H1 (cell line): ENCODE measurements around the gene HES4.
"Not testable (repeated sequence)": the region's sequence is repeated elsewhere in the genome, so short reads cannot be mapped to it uniquely, and the experiment has no call there.

Experiments
- EP300 ChIP-seq, 2 experiments: IDR thresholded peaks; 1 replicate in 1 of 2; 2 replicates in 1 of 2; pipeline ENCODE4 v1.6.1; 2011 to 2012; ENCODE audit warnings: low read depth in 2 of 2, low read length in 2 of 2, mild to moderate bottlenecking in 2 of 2, borderline replicate concordance in 1 of 2, inconsistent platforms in 1 of 2, moderate library complexity in 1 of 2
- JUN ChIP-seq: IDR thresholded peaks from 2 replicates; pipeline ENCODE4 v1.6.1; 2011; ENCODE audit warnings: low read depth, mild to moderate bottlenecking, improper control_type of control experiment, low read length
- POLR2A ChIP-seq, 2 experiments: IDR thresholded peaks; 1 replicate in 1 of 2; 2 replicates in 1 of 2; pipeline ENCODE4 v1.6.1; 2011; ENCODE audit warnings: low read depth in 2 of 2, low read length in 2 of 2, mild to moderate bottlenecking in 2 of 2; ENCODE audit errors: control extremely low read depth in 1 of 2
- POLR2AphosphoS5 ChIP-seq: IDR thresholded peaks from 2 replicates; pipeline ENCODE4 v1.6.1; 2011; ENCODE audit warnings: low read depth, low read length
- TF ChIP-seq, protein P1 (sequence below), 3 experiments: IDR thresholded peaks; 1 replicate in 2 of 3; 2 replicates in 1 of 3; pipeline versions ENCODE4 v1.5.1 to v1.6.1; 2011; ENCODE audit warnings: low read length in 3 of 3, mild to moderate bottlenecking in 3 of 3, inconsistent platforms in 2 of 3, low read depth in 1 of 3, moderate library complexity in 1 of 3; ENCODE audit not compliant: insufficient read depth in 1 of 3; ENCODE audit errors: control extremely low read depth in 1 of 3

GRCh38 chr1:1010131-1010530, 10.2 kb upstream of the HES4 start:
- TF ChIP-seq, protein P1, sequence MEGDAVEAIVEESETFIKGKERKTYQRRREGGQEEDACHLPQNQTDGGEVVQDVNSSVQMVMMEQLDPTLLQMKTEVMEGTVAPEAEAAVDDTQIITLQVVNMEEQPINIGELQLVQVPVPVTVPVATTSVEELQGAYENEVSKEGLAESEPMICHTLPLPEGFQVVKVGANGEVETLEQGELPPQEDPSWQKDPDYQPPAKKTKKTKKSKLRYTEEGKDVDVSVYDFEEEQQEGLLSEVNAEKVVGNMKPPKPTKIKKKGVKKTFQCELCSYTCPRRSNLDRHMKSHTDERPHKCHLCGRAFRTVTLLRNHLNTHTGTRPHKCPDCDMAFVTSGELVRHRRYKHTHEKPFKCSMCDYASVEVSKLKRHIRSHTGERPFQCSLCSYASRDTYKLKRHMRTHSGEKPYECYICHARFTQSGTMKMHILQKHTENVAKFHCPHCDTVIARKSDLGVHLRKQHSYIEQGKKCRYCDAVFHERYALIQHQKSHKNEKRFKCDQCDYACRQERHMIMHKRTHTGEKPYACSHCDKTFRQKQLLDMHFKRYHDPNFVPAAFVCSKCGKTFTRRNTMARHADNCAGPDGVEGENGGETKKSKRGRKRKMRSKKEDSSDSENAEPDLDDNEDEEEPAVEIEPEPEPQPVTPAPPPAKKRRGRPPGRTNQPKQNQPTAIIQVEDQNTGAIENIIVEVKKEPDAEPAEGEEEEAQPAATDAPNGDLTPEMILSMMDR (IDR thresholded peaks at IDR 0.05; ENCODE audit: control extremely low read depth in 1 of 3, insufficient read depth in 1 of 3, low read depth in 1 of 3, low read length in 3 of 3) = not testable (repeated sequence)
- TF ChIP-seq POLR2A (IDR thresholded peaks at IDR 0.05; ENCODE audit: control extremely low read depth in 1 of 2, low read depth in 2 of 2, low read length in 2 of 2); POLR2AphosphoS5; JUN; EP300 (IDR thresholded peaks at IDR 0.05; ENCODE audit: borderline replicate concordance in 1 of 2, low read depth in 2 of 2, low read length in 2 of 2): not testable (repeated sequence)
